Lower leg skin (tissue), 4 donors: Measurements from ENCODE around the gene MED20. TPM values are rescaled to one million over a fixed set of nuclear protein-coding genes. Genes with fewer than 3 reads are reported as not detected.

ENCODE experiments used
- DNase-seq, 2 donors: peaks; one replicate each; pipeline ENCODE4 v3.0.0-alpha.2; 2019; ENCODE audit warnings: low spot score in 2 of 2
- H3K4me3 ChIP-seq: fragments of 200-600 bp; sonication (generic); 2 replicates; pipeline ENCODE4 v1.5.1; 2017; ENCODE audit warnings: mild to moderate bottlenecking, low read depth; ENCODE audit not compliant: poor library complexity, severe bottlenecking
- POLR2A ChIP-seq, 2 donors: fragments of 450-650 bp; IDR thresholded peaks; one replicate each; pipeline ENCODE4 v1.6.1; 2016 to 2017; ENCODE audit warnings: antibody characterized with exemption in 2 of 2, mild to moderate bottlenecking in 1 of 2, moderate library complexity in 1 of 2
- WGBS, 2 donors: methylation state at CpG; one replicate each; pipeline ENCODE4 v1.1.5; 2018; 5-methylcytosine and 5-hydroxymethylcytosine counted together
- intact Hi-C: fragments of 100-400 bp; cut with DNase I; formaldehyde crosslinking; loops from one replicate; pipeline ENCODE4 v1.15.0; 2023; ENCODE audit warnings: low total_unique reads
- total RNA-seq, 4 donors: library from RNA; depleted of rRNA; stranded (reverse); fragments of >200 nt; gene quantifications; one replicate each; pipeline ENCODE4 v1.1.0, GENCODE V29; 2016
- TF ChIP-seq, protein P1 (sequence below), 3 donors: fragments of 450-650 bp; IDR thresholded peaks; one replicate each; pipeline ENCODE4 v1.5.1; 2016; ENCODE audit warnings: antibody characterized with exemption in 3 of 3, mild to moderate bottlenecking in 3 of 3, moderate library complexity in 2 of 3

MED20 gene
- total RNA-seq, 4 donors from 2014 or later: 5.7 to 11.5 (median 9.8) TPM

- intact Hi-C loops: no loop called here
- 100% methylated on average over 1 of the region's 1 CpG for WGBS, 2 donors
- H3K4me3 ChIP-seq: no peak overlapping the region
- TF ChIP-seq, protein P1, sequence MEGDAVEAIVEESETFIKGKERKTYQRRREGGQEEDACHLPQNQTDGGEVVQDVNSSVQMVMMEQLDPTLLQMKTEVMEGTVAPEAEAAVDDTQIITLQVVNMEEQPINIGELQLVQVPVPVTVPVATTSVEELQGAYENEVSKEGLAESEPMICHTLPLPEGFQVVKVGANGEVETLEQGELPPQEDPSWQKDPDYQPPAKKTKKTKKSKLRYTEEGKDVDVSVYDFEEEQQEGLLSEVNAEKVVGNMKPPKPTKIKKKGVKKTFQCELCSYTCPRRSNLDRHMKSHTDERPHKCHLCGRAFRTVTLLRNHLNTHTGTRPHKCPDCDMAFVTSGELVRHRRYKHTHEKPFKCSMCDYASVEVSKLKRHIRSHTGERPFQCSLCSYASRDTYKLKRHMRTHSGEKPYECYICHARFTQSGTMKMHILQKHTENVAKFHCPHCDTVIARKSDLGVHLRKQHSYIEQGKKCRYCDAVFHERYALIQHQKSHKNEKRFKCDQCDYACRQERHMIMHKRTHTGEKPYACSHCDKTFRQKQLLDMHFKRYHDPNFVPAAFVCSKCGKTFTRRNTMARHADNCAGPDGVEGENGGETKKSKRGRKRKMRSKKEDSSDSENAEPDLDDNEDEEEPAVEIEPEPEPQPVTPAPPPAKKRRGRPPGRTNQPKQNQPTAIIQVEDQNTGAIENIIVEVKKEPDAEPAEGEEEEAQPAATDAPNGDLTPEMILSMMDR (IDR thresholded peaks at IDR 0.05): no peak
- no peak for TF ChIP-seq POLR2A (IDR thresholded peaks at IDR 0.05)
- no peak for DNase-seq
Measured at GRCh38 chr6:41874741-41875140, 46.2 kb downstream of the MED20 start.

DNA sequence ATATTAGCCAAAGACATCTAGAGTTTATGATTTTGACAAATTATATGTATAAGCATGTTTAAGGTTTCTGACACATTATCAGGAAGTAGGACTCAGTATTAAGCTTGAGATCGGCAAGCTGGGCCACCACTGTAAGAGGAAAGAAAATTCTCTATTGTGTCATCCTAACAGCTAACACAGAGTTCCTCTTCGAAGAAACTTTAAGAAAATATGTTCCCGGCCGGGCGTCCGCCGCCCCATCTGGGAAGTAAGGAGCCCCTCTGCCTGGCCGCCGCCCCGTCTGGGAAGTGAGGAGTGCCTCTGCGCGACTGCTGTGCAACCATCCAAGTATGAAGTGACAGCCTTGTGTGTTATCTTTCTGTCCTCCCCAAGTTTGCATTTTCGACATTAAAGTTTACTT, 48.8 kb downstream of the MED20 start:
- intact Hi-C loops: no loop called here
- DNase-seq: no peak
- 91 to 93% methylated on average over 13 of the region's 13 CpGs for WGBS, 2 donors

GRCh38 chr6:41871691-41872090, 49.2 kb downstream of the MED20 start:
- no peak for DNase-seq
- TF ChIP-seq, protein P1 (IDR thresholded peaks at IDR 0.05): no peak
- no peak for TF ChIP-seq POLR2A (IDR thresholded peaks at IDR 0.05)
- intact Hi-C loops: no loop called here
- no peak overlapping the region for H3K4me3 ChIP-seq
- 94 to 99% methylated on average over 2 of the region's 2 CpGs for WGBS, 2 donors

More for the DNA sequence above, 48.8 kb downstream of the MED20 start:
- TF ChIP-seq, protein P1 (IDR thresholded peaks at IDR 0.05): no peak
- TF ChIP-seq POLR2A (IDR thresholded peaks at IDR 0.05): no peak
- no peak overlapping the region for H3K4me3 ChIP-seq

GRCh38 chr6:41859356-41859755, 61.6 kb downstream of the MED20 start:
- no peak overlapping the region for H3K4me3 ChIP-seq
- 95 to 97% methylated on average over 6 of the region's 6 CpGs for WGBS, 2 donors
- TF ChIP-seq, protein P1 (IDR thresholded peaks at IDR 0.05): no peak
- TF ChIP-seq POLR2A (IDR thresholded peaks at IDR 0.05): no peak
- no peak for DNase-seq
- intact Hi-C loops: no loop called here

GRCh38 chr6:41858703-41859102, 62.2 kb downstream of the MED20 start:
- intact Hi-C loops: no loop called here
- H3K4me3 ChIP-seq: no peak overlapping the region
- TF ChIP-seq POLR2A (IDR thresholded peaks at IDR 0.05): no peak
- TF ChIP-seq, protein P1 (IDR thresholded peaks at IDR 0.05): no peak
- WGBS, 2 donors: 94% methylated on average over 2 of the region's 2 CpGs
- DNase-seq: no peak

Other genes with a start within 250 kb of the MED20 start
- 10 to 100 TPM; 20.2 to 38.3 (median 26.0) TPM for gene TFEB, start 185.5 kb downstream of the MED20 start, total RNA-seq
- gene PGC, start 173.7 kb downstream of the MED20 start, total RNA-seq: under 1 TPM in 1 of 4 donors, not detected in 3; 0.42 TPM
- 1 to 10 TPM in 3 of 4 donors, under 1 TPM in 1; 0.79 to 4.2 (median 2.4) TPM for gene FRS3, start 141.2 kb downstream of the MED20 start, total RNA-seq
- 1 to 10 TPM; 3.2 to 5.0 (median 3.9) TPM for gene PRICKLE4, start 140.4 kb downstream of the MED20 start, total RNA-seq
- gene TOMM6, start 133.4 kb downstream of the MED20 start, total RNA-seq: 100 to 1,000 TPM in 2 of 4 donors, 10 to 100 TPM in 2; 90.7 to 136 (median 100) TPM
- 1 to 10 TPM; 2.3 to 7.3 (median 3.7) TPM for gene USP49, start 25.8 kb downstream of the MED20 start, total RNA-seq
- 10 to 100 TPM in 1 of 4 donors, 1 to 10 TPM in 3; 4.1 to 12.2 (median 7.7) TPM for gene BYSL, start 360 bp upstream of the MED20 start, total RNA-seq
- 100 to 1,000 TPM; 130 to 169 (median 157) TPM for gene CCND3, start 20.7 kb upstream of the MED20 start, total RNA-seq
- 10 to 100 TPM; 15.8 to 24.0 (median 18.9) TPM for gene TAF8, start 129.4 kb upstream of the MED20 start, total RNA-seq
- gene C6orf132, start 221.5 kb upstream of the MED20 start, total RNA-seq: 100 to 1,000 TPM; 106 to 200 (median 137) TPM